Measurements from ENCODE around the gene ATP8B4.
"Not testable (repeated sequence)": the region's sequence is repeated elsewhere in the genome, so short reads cannot be mapped to it uniquely, and the experiment has no call there.

Gene ATP8B4

GRCh38 chr15:49964061-49964460, 155.0 kb downstream of the ATP8B4 start:
- TF ChIP-seq BHLHE40 (IDR thresholded peaks at IDR 0.05; ENCODE audit: borderline replicate concordance) (no peak), NFRKB (IDR thresholded peaks at IDR 0.05) (no peak), HDGF (IDR thresholded peaks at IDR 0.05; ENCODE audit: borderline replicate concordance) (no peak), ZNF384 (IDR thresholded peaks at IDR 0.05) (no peak), L3MBTL2 (conservative IDR thresholded peaks at IDR 0.05) (no peak), FOXK2 (IDR thresholded peaks at IDR 0.05) (no peak), SP1 (IDR thresholded peaks at IDR 0.05) (no peak), ELF4 (IDR thresholded peaks at IDR 0.05) (no peak), LEF1 (IDR thresholded peaks at IDR 0.05; ENCODE audit: borderline replicate concordance) (no peak), CTBP1 (IDR thresholded peaks at IDR 0.05; ENCODE audit: borderline replicate concordance) (no peak), TARDBP (IDR thresholded peaks at IDR 0.05) (no peak), SUZ12 (IDR thresholded peaks at IDR 0.05) (no peak)
- CTCF ChIA-PET: no interaction called here
- POLR2A ChIA-PET: no interaction called here
- no peak for DNase-seq (ENCODE audit: extremely low spot score)

GRCh38 chr15:49963033-49963772, 155.8 kb downstream of the ATP8B4 start:
- CTCF ChIA-PET; DNase-seq (ENCODE audit: extremely low spot score); POLR2A ChIA-PET: not testable (repeated sequence)

GRCh38 chr15:49962044-49962602, 156.9 kb downstream of the ATP8B4 start:
- DNase-seq (ENCODE audit: extremely low spot score): no peak
- ChIA-PET POLR2A (no interaction called here), CTCF (no interaction called here)
- TF ChIP-seq SP1 (IDR thresholded peaks at IDR 0.05) (no peak), ELF4 (IDR thresholded peaks at IDR 0.05) (no peak), CTBP1 (IDR thresholded peaks at IDR 0.05; ENCODE audit: borderline replicate concordance) (no peak), FOXK2 (IDR thresholded peaks at IDR 0.05) (no peak), ZNF384 (IDR thresholded peaks at IDR 0.05) (no peak), PKNOX1 (IDR thresholded peaks at IDR 0.05) (no peak), ARNT (IDR thresholded peaks at IDR 0.05) (no peak), SUZ12 (IDR thresholded peaks at IDR 0.05) (no peak), LEF1 (IDR thresholded peaks at IDR 0.05; ENCODE audit: borderline replicate concordance) (no peak), FOXA1 (IDR thresholded peaks at IDR 0.05) (no peak), FOXM1 (IDR thresholded peaks at IDR 0.05; ENCODE audit: borderline replicate concordance) (no peak), BHLHE40 (IDR thresholded peaks at IDR 0.05; ENCODE audit: borderline replicate concordance) (no peak), L3MBTL2 (conservative IDR thresholded peaks at IDR 0.05) (no peak), NFRKB (IDR thresholded peaks at IDR 0.05) (no peak), TARDBP (IDR thresholded peaks at IDR 0.05) (no peak), HDGF (IDR thresholded peaks at IDR 0.05; ENCODE audit: borderline replicate concordance) (no peak)

GRCh38 chr15:49953421-49953820, 165.6 kb downstream of the ATP8B4 start:
- CTCF ChIA-PET: no interaction called here
- no peak for DNase-seq (ENCODE audit: extremely low spot score)
- no peak for TF ChIP-seq CTBP1 (IDR thresholded peaks at IDR 0.05; ENCODE audit: borderline replicate concordance)
- POLR2A ChIA-PET: no interaction called here

GRCh38 chr15:49946681-49947080, 172.4 kb downstream of the ATP8B4 start:
- POLR2A ChIA-PET: no interaction called here
- no peak for DNase-seq (ENCODE audit: extremely low spot score)
- no peak for TF ChIP-seq SP1 (IDR thresholded peaks at IDR 0.05)
- no peak for TF ChIP-seq CTBP1 (IDR thresholded peaks at IDR 0.05; ENCODE audit: borderline replicate concordance)
- TF ChIP-seq FOXK2 (IDR thresholded peaks at IDR 0.05): no peak
- TF ChIP-seq ELF4 (IDR thresholded peaks at IDR 0.05): no peak
- no peak for TF ChIP-seq L3MBTL2 (conservative IDR thresholded peaks at IDR 0.05)
- no peak for TF ChIP-seq FOXA1 (IDR thresholded peaks at IDR 0.05)
- no peak for TF ChIP-seq PKNOX1 (IDR thresholded peaks at IDR 0.05)
- no peak for TF ChIP-seq TARDBP (IDR thresholded peaks at IDR 0.05)
- TF ChIP-seq FOXM1 (IDR thresholded peaks at IDR 0.05; ENCODE audit: borderline replicate concordance): no peak
- no peak for TF ChIP-seq LEF1 (IDR thresholded peaks at IDR 0.05; ENCODE audit: borderline replicate concordance)
- TF ChIP-seq ARNT (IDR thresholded peaks at IDR 0.05): no peak
- TF ChIP-seq HDGF (IDR thresholded peaks at IDR 0.05; ENCODE audit: borderline replicate concordance): no peak
- no peak for TF ChIP-seq BHLHE40 (IDR thresholded peaks at IDR 0.05; ENCODE audit: borderline replicate concordance)
- no peak for TF ChIP-seq NFRKB (IDR thresholded peaks at IDR 0.05)
- TF ChIP-seq ZNF384 (IDR thresholded peaks at IDR 0.05): no peak
- no peak for TF ChIP-seq SUZ12 (IDR thresholded peaks at IDR 0.05)
- CTCF ChIA-PET: interaction anchor here (0.9 kb wide), 1 partner anchor 58 kb away, joined by 3 read pairs; no protein-coding TSS in a partner anchor

GRCh38 chr15:49934487-49934886, 184.5 kb downstream of the ATP8B4 start:
- DNase-seq (ENCODE audit: extremely low spot score): no peak
- POLR2A ChIA-PET: no interaction called here
- CTCF ChIA-PET: no interaction called here
- no peak for TF ChIP-seq FOXK2 (IDR thresholded peaks at IDR 0.05)
- no peak for TF ChIP-seq NFRKB (IDR thresholded peaks at IDR 0.05)
- no peak for TF ChIP-seq ARNT (IDR thresholded peaks at IDR 0.05)
- TF ChIP-seq L3MBTL2 (conservative IDR thresholded peaks at IDR 0.05): no peak
- TF ChIP-seq TARDBP (IDR thresholded peaks at IDR 0.05): no peak
- TF ChIP-seq SP1 (IDR thresholded peaks at IDR 0.05): no peak
- TF ChIP-seq CTBP1 (IDR thresholded peaks at IDR 0.05; ENCODE audit: borderline replicate concordance): no peak
- TF ChIP-seq ELF4 (IDR thresholded peaks at IDR 0.05): no peak
- no peak for TF ChIP-seq PKNOX1 (IDR thresholded peaks at IDR 0.05)
- TF ChIP-seq FOXA1 (IDR thresholded peaks at IDR 0.05): no peak
- no peak for TF ChIP-seq FOXM1 (IDR thresholded peaks at IDR 0.05; ENCODE audit: borderline replicate concordance)
- no peak for TF ChIP-seq BHLHE40 (IDR thresholded peaks at IDR 0.05; ENCODE audit: borderline replicate concordance)

Measured in HEK293T (cell line).